Measurements from ENCODE around the gene MYH16. TPM values are rescaled to one million over a fixed set of nuclear protein-coding genes. Genes with fewer than 3 reads are reported as not detected.
"Not testable (repeated sequence)": the region's sequence is repeated elsewhere in the genome, so short reads cannot be mapped to it uniquely, and the experiment has no call there.

MYH16 gene
- total RNA-seq, 1 donor from 2014 or later: not detected

DNA sequence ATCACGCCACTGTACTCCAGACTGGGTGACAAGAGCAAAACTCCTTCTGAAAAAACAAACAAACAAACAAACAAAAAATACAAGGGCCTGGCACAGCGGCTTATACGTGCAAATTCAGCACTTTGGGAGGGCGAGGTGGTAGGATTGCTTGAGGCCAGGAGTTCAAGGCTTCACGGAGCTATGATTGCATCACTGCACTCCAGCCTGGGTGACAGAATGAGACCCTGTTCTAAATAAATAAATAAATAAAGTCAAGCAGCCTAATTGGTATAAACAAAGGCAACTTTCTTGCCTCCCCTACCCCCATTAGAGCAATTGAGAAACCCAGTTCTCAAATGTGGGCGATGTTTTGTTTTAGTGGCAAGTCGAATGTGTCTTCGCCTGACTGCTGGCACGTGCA, 38.5 kb upstream of the MYH16 start:
- TF ChIP-seq, protein P1, sequence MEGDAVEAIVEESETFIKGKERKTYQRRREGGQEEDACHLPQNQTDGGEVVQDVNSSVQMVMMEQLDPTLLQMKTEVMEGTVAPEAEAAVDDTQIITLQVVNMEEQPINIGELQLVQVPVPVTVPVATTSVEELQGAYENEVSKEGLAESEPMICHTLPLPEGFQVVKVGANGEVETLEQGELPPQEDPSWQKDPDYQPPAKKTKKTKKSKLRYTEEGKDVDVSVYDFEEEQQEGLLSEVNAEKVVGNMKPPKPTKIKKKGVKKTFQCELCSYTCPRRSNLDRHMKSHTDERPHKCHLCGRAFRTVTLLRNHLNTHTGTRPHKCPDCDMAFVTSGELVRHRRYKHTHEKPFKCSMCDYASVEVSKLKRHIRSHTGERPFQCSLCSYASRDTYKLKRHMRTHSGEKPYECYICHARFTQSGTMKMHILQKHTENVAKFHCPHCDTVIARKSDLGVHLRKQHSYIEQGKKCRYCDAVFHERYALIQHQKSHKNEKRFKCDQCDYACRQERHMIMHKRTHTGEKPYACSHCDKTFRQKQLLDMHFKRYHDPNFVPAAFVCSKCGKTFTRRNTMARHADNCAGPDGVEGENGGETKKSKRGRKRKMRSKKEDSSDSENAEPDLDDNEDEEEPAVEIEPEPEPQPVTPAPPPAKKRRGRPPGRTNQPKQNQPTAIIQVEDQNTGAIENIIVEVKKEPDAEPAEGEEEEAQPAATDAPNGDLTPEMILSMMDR (IDR thresholded peaks at IDR 0.05): no peak
- no peak for ATAC-seq (ENCODE audit: low read depth)
- Mint-ChIP-seq H3K9me3 (peaks cover 6% of the 10 kb centered on the region), H3K4me1 (no peaks in the 10 kb centered on the region), H3K4me3 (no peak overlapping the region), H3K36me3 (ENCODE audit: low read depth) (no peaks in the 10 kb centered on the region), H3K27me3 (peaks cover 7% of the 10 kb centered on the region), H3K27ac (no peak overlapping the region)
- ChIA-PET POLR2A (interaction anchor here (0.6 kb wide), 1 partner anchor 602 kb away, joined by 5 read pairs; no protein-coding TSS in a partner anchor), CTCF (no interaction called here)
- intact Hi-C loops (cut with micrococcal nuclease): no loop called here
- DNase-seq: no peak

DNA sequence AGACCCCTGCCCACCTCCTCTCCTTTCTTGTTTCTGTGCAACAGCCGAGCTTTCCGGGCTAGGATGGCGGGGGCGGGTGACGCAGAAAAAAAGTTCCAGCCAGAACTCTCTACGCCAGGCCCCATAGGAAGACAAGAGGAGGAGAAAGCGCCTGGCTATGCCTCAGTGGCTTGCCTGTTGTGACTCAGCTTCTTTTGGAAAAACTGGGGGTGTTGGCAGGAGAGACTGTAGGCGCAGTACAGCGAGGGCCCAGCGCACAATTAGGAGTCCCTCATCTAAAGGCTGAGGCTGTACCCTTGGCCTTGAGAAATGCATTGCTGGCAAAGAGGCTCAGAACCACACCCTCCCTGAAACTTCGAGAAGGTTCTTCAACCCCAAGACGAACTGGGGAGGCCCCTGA, 36.7 kb upstream of the MYH16 start:
- H3K27me3 Mint-ChIP-seq: peaks cover 10% of the 10 kb centered on the region
- POLR2A ChIA-PET: no interaction called here
- CTCF ChIA-PET: no interaction called here
- intact Hi-C loops (cut with micrococcal nuclease): no loop called here
- H3K27ac Mint-ChIP-seq: no peak overlapping the region
- H3K36me3 Mint-ChIP-seq (ENCODE audit: low read depth): no peaks in the 10 kb centered on the region
- no peaks in the 10 kb centered on the region for H3K4me1 Mint-ChIP-seq
- DNase-seq (no peak), ATAC-seq (ENCODE audit: low read depth) (no peak)
- H3K9me3 Mint-ChIP-seq: peaks cover 6% of the 10 kb centered on the region
- TF ChIP-seq, protein P1 (IDR thresholded peaks at IDR 0.05): no peak
- no peak overlapping the region for H3K4me3 Mint-ChIP-seq

DNA sequence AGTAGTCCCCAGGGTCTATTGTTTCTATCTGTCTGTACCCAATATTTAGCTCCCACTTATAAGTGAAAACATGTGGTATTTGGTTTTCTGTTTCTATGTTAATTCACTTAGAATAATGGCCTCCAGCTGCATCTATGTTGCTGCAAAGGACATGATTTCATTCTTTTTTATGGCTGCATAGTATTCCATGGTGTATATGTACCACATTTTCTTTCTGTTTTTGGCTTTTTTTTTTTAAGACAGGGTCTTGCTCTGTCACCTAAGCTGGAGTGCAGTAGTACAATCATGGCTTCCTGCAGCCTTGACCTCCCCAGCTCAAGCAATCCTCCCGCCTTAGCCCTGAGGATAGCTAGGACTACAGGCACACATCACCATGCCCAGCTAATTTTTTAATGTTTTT, 34.8 kb upstream of the MYH16 start:
- H3K9me3 Mint-ChIP-seq; DNase-seq; CTCF ChIA-PET; ATAC-seq (ENCODE audit: low read depth); H3K4me3 Mint-ChIP-seq; H3K27ac Mint-ChIP-seq; H3K36me3 Mint-ChIP-seq (ENCODE audit: low read depth); POLR2A ChIA-PET; intact Hi-C loops (cut with micrococcal nuclease); H3K4me1 Mint-ChIP-seq: not testable (repeated sequence)
- peaks cover 10% of the 10 kb centered on the region for H3K27me3 Mint-ChIP-seq

DNA sequence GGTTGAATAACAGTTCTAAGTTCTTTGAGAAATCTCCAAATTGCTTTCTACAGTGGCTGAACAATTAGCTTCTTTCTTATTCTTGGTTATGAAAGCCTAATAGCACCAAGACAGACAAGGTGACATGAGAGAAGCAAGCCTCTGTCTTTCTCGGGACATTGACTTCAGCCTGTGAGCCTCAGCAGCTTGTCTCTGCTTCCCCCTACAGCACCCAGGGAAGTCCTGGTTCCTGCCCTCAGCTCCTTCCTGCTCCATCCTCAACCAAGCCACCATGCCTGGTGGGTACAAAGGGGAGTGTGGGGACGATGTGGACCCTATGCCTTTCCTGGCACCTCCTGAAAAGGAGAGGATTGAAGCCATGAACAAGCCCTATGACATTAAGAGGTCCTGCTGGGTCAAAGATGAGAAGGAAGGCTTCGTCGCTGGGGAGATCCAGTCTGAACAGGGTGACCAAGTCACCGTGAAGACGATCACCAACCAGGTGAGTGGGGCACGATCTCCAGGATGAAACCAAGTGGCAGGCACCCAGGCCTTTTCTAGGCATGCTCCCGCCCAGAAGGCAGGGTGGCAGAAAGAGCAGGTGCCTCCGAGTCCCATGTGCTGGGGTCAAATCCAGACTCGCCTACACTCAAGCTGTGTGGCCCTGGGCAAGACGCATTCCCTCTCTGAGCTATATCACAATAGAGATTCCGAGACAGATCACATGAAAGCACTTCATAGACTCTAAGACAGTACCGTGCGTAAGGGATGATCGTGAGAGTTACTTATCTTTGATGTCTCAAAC, 33.9 kb upstream of the MYH16 start:
- POLR2A ChIA-PET: no interaction called here
- Mint-ChIP-seq H3K9me3 (peaks cover 6% of the 10 kb centered on the region), H3K27me3 (peaks cover 10% of the 10 kb centered on the region), H3K36me3 (ENCODE audit: low read depth) (no peaks in the 10 kb centered on the region), H3K4me1 (no peaks in the 10 kb centered on the region), H3K27ac (no peak overlapping the region), H3K4me3 (no peak overlapping the region)
- DNase-seq: no peak
- CTCF ChIA-PET: no interaction called here
- TF ChIP-seq, protein P1 (IDR thresholded peaks at IDR 0.05): no peak
- intact Hi-C loops (cut with micrococcal nuclease): no loop called here
- ATAC-seq (ENCODE audit: low read depth): no peak

DNA sequence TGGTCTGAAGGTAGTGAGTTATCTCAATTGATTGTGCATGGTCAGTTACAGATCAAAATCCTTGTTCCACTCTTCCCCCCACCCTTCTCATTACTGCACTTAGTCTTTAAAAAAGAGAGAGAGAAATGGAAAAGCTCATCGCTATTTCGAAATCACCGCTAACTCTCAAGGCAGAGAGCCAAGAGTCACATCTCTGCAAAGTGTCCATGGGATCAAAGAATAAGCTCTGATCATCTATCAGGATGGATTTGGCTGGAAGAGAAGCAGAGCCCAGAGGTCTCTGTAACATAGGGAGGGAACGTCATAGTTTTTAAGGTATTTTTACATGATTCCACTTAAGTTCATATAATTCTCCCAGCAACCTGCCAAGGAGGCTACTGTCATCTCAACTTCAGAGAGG, 30.0 kb upstream of the MYH16 start:
- peaks cover 1% of the 10 kb centered on the region for H3K9me3 Mint-ChIP-seq
- POLR2A ChIA-PET: no interaction called here
- H3K4me3 Mint-ChIP-seq: no peak overlapping the region
- no peaks in the 10 kb centered on the region for H3K36me3 Mint-ChIP-seq (ENCODE audit: low read depth)
- DNase-seq (no peak), ATAC-seq (ENCODE audit: low read depth) (no peak)
- CTCF ChIA-PET: no interaction called here
- intact Hi-C loops (cut with micrococcal nuclease): no loop called here
- TF ChIP-seq, protein P1 (IDR thresholded peaks at IDR 0.05): no peak
- H3K4me1 Mint-ChIP-seq: no peaks in the 10 kb centered on the region
- H3K27me3 Mint-ChIP-seq: peaks cover 12% of the 10 kb centered on the region
- no peak overlapping the region for H3K27ac Mint-ChIP-seq
